ENCODE measurements around the gene SLC25A46. TPM values are rescaled to one million over a fixed set of nuclear protein-coding genes. Genes with fewer than 3 reads are reported as not detected.
A peak's percentile ranks its signal among the peaks of the same experiment; 100 is the strongest.
"Not testable (repeated sequence)": the region's sequence is repeated elsewhere in the genome, so short reads cannot be mapped to it uniquely, and the experiment has no call there.

SLC25A46 gene
- total RNA-seq, 2 experiments from 2014 or later = 41.2 to 45.6 TPM

- DNase-seq; POLR2A ChIA-PET; H3K4me3 Mint-ChIP-seq; H3K9me3 Mint-ChIP-seq; ATAC-seq (ENCODE audit: low read depth); H3K27me3 Mint-ChIP-seq; H3K4me1 Mint-ChIP-seq; H3K27ac Mint-ChIP-seq; H3K36me3 Mint-ChIP-seq: not testable (repeated sequence)
Observed at GRCh38 chr5:110731499-110731898, 7.3 kb upstream of the SLC25A46 start.

- H3K4me1 Mint-ChIP-seq = peaks cover 9% of the 10 kb centered on the region
- POLR2A ChIA-PET = no interaction called here
- H3K4me3 Mint-ChIP-seq = no peak overlapping the region
- H3K36me3 Mint-ChIP-seq = peaks cover 1% of the 10 kb centered on the region
- DNase-seq = no peak
- H3K9me3 Mint-ChIP-seq = no peaks in the 10 kb centered on the region
- peaks cover 10% of the 10 kb centered on the region for H3K27me3 Mint-ChIP-seq
- H3K27ac Mint-ChIP-seq = no peak overlapping the region
- ATAC-seq (ENCODE audit: low read depth) = no peak
Observed at GRCh38 chr5:110734101-110734500, 4.7 kb upstream of the SLC25A46 start.

GRCh38 chr5:110735556-110735955 lies 3.3 kb upstream of the SLC25A46 start:
- Mint-ChIP-seq H3K9me3 (no peaks in the 10 kb centered on the region), H3K36me3 (peaks cover 4% of the 10 kb centered on the region), H3K4me3 (no peak overlapping the region), H3K27ac (no peak overlapping the region), H3K4me1 (peaks cover 16% of the 10 kb centered on the region), H3K27me3 (peaks cover 10% of the 10 kb centered on the region)
- DNase-seq = no peak
- ATAC-seq (ENCODE audit: low read depth) = no peak
- POLR2A ChIA-PET = no interaction called here

- Mint-ChIP-seq H3K27ac (no peak overlapping the region), H3K9me3 (no peaks in the 10 kb centered on the region), H3K4me3 (no peak overlapping the region), H3K36me3 (peaks cover 4% of the 10 kb centered on the region), H3K4me1 (peaks cover 17% of the 10 kb centered on the region), H3K27me3 (peaks cover 10% of the 10 kb centered on the region)
- DNase-seq = no peak
- ATAC-seq (ENCODE audit: low read depth) = no peak
- POLR2A ChIA-PET = interaction anchor here (0.7 kb wide), 1 partner anchor 989 kb away, joined by 6 read pairs; no protein-coding TSS in a partner anchor
Observed at GRCh38 chr5:110736753-110737152, 2.1 kb upstream of the SLC25A46 start.

GRCh38 chr5:110738503-110738811 lies 350 bp upstream of the SLC25A46 start:
- no peak for DNase-seq
- POLR2A ChIA-PET = interaction anchor here (1.0 to 2.7 kb wide), 7 partner anchors 9 to 354 kb away, joined by 3 to 11 read pairs (median 7); partner anchors contain the start of genes TMEM232 and WDR36
- peak; percentile 67 for ATAC-seq (ENCODE audit: low read depth)

GRCh38 chr5:110751902-110752762 lies 13.3 kb downstream of the SLC25A46 start:
- ATAC-seq (ENCODE audit: low read depth) (peak; percentile 93), DNase-seq (no peak)
- no peaks in the 10 kb centered on the region for H3K27me3 Mint-ChIP-seq
- peak overlapping the region; percentile 52 for H3K4me3 Mint-ChIP-seq
- no peaks in the 10 kb centered on the region for H3K9me3 Mint-ChIP-seq
- peak overlapping the region; percentile 72 for H3K27ac Mint-ChIP-seq
- peaks cover 34% of the 10 kb centered on the region for H3K36me3 Mint-ChIP-seq
- H3K4me1 Mint-ChIP-seq = peaks cover 34% of the 10 kb centered on the region
- POLR2A ChIA-PET = interaction anchor here (1.1 to 1.5 kb wide), 2 partner anchors 13 kb away, joined by 6 to 11 read pairs; partner anchors contain the start of gene SLC25A46

More at GRCh38 chr5:110738503-110738811, 350 bp upstream of the SLC25A46 start:
- H3K4me1 Mint-ChIP-seq = peaks cover 19% of the 10 kb centered on the region
- peak overlapping the region; percentile 95 for H3K4me3 Mint-ChIP-seq
- peaks cover 10% of the 10 kb centered on the region for H3K27me3 Mint-ChIP-seq
- H3K36me3 Mint-ChIP-seq = peaks cover 3% of the 10 kb centered on the region
- H3K9me3 Mint-ChIP-seq = no peaks in the 10 kb centered on the region
- peak overlapping the region; percentile 93 for H3K27ac Mint-ChIP-seq

GRCh38 chr5:110752953-110753352 lies 14.1 kb downstream of the SLC25A46 start:
- ATAC-seq (ENCODE audit: low read depth) = peak; percentile 3

GRCh38 chr5:110753600-110753999 lies 14.8 kb downstream of the SLC25A46 start:
- Mint-ChIP-seq H3K27ac (no peak overlapping the region), H3K4me3 (no peak overlapping the region), H3K4me1 (peaks cover 34% of the 10 kb centered on the region), H3K36me3 (peaks cover 31% of the 10 kb centered on the region), H3K27me3 (no peaks in the 10 kb centered on the region), H3K9me3 (no peaks in the 10 kb centered on the region)
- ATAC-seq (ENCODE audit: low read depth) (no peak), DNase-seq (no peak)
- POLR2A ChIA-PET = interaction anchor here (1.5 kb wide), 1 partner anchor 15 kb away, joined by 11 read pairs; the partner anchor contains the start of gene SLC25A46

More at GRCh38 chr5:110752953-110753352, 14.1 kb downstream of the SLC25A46 start:
- Mint-ChIP-seq H3K9me3 (no peaks in the 10 kb centered on the region), H3K36me3 (peaks cover 33% of the 10 kb centered on the region), H3K4me3 (peak overlapping the region; percentile 52), H3K27me3 (no peaks in the 10 kb centered on the region), H3K4me1 (peaks cover 34% of the 10 kb centered on the region), H3K27ac (peak overlapping the region; percentile 72)
- POLR2A ChIA-PET = interaction anchor here (1.5 kb wide), 1 partner anchor 14 kb away, joined by 11 read pairs; the partner anchor contains the start of gene SLC25A46
- no peak for DNase-seq

GRCh38 chr5:110754181-110754580 lies 15.4 kb downstream of the SLC25A46 start:
- no peak overlapping the region for H3K4me3 Mint-ChIP-seq
- POLR2A ChIA-PET = no interaction called here
- H3K36me3 Mint-ChIP-seq = peaks cover 25% of the 10 kb centered on the region

GRCh38 chr5:110757118-110757729 lies 18.4 kb downstream of the SLC25A46 start:
- ATAC-seq (ENCODE audit: low read depth) (no peak), DNase-seq (no peak)
- POLR2A ChIA-PET = no interaction called here
- Mint-ChIP-seq H3K4me3 (no peak overlapping the region), H3K36me3 (peaks cover 15% of the 10 kb centered on the region), H3K27me3 (no peaks in the 10 kb centered on the region), H3K27ac (no peak overlapping the region), H3K4me1 (peaks cover 19% of the 10 kb centered on the region), H3K9me3 (no peaks in the 10 kb centered on the region)

More at GRCh38 chr5:110754181-110754580, 15.4 kb downstream of the SLC25A46 start:
- ATAC-seq (ENCODE audit: low read depth) = no peak
- Mint-ChIP-seq H3K9me3 (no peaks in the 10 kb centered on the region), H3K4me1 (peaks cover 34% of the 10 kb centered on the region), H3K27ac (peak overlapping the region; percentile 69), H3K27me3 (no peaks in the 10 kb centered on the region)
- no peak for DNase-seq

GRCh38 chr5:110760158-110760557 lies 21.4 kb downstream of the SLC25A46 start:
- H3K4me1 Mint-ChIP-seq = no peaks in the 10 kb centered on the region
- no peak overlapping the region for H3K27ac Mint-ChIP-seq
- H3K27me3 Mint-ChIP-seq = no peaks in the 10 kb centered on the region
- DNase-seq (no peak), ATAC-seq (ENCODE audit: low read depth) (no peak)
- H3K9me3 Mint-ChIP-seq = no peaks in the 10 kb centered on the region
- no peak overlapping the region for H3K4me3 Mint-ChIP-seq
- peaks cover 7% of the 10 kb centered on the region for H3K36me3 Mint-ChIP-seq
- POLR2A ChIA-PET = no interaction called here

GRCh38 chr5:110768138-110768860 lies 29.5 kb downstream of the SLC25A46 start:
- Mint-ChIP-seq H3K27ac (no peak overlapping the region), H3K27me3 (peaks cover 10% of the 10 kb centered on the region), H3K36me3 (no peaks in the 10 kb centered on the region), H3K9me3 (no peaks in the 10 kb centered on the region), H3K4me1 (no peaks in the 10 kb centered on the region), H3K4me3 (no peak overlapping the region)
- POLR2A ChIA-PET = no interaction called here
- no peak for ATAC-seq (ENCODE audit: low read depth)
- no peak for DNase-seq

GRCh38 chr5:110769000-110769681 lies 30.3 kb downstream of the SLC25A46 start:
- ATAC-seq (ENCODE audit: low read depth) = no peak
- Mint-ChIP-seq H3K27ac (no peak overlapping the region), H3K27me3 (peaks cover 10% of the 10 kb centered on the region), H3K4me1 (no peaks in the 10 kb centered on the region), H3K9me3 (no peaks in the 10 kb centered on the region), H3K4me3 (no peak overlapping the region), H3K36me3 (no peaks in the 10 kb centered on the region)
- DNase-seq = no peak
- POLR2A ChIA-PET = no interaction called here

Measured in activated naive CD8-positive, alpha-beta T cell treated with anti-CD3 and anti-CD28 coated beads, Interleukin-2, amount 10 ng/mL, durations not matched to agents 7 days and 5 days (primary cell).